H9 (cell line): ENCODE data around the gene MRPL37. TPM values are rescaled to one million over a fixed set of nuclear protein-coding genes. Genes with fewer than 3 reads are reported as not detected.

ENCODE experiments used
- DNase-seq: peaks from one replicate; pipeline ENCODE4 v3.0.0-alpha.2; 2017
- H2AFZ ChIP-seq: one replicate; pipeline ENCODE4 v1.6.1; 2013; ENCODE audit warnings: mild to moderate bottlenecking, low read length, control low read depth, moderate library complexity
- H2AK5ac ChIP-seq: 2 replicates; pipeline ENCODE4 v1.6.1; 2013; ENCODE audit warnings: low read length, control low read depth, mixed read lengths; ENCODE audit not compliant: insufficient read length
- H2BK120ac ChIP-seq: one replicate; pipeline ENCODE4 v1.6.1; 2013; ENCODE audit warnings: low read depth, mild to moderate bottlenecking, low read length, control low read depth, inconsistent platforms; ENCODE audit not compliant: poor library complexity, severe bottlenecking
- H2BK12ac ChIP-seq: 2 replicates; pipeline ENCODE4 v1.6.1; 2013; ENCODE audit warnings: low read length, control low read depth, mixed read lengths, low read depth; ENCODE audit not compliant: insufficient read length
- H2BK15ac ChIP-seq: 2 replicates; pipeline ENCODE4 v1.6.1; 2013; ENCODE audit warnings: low read depth, low read length, control low read depth
- H2BK20ac ChIP-seq: one replicate; pipeline ENCODE4 v1.6.1; 2013; ENCODE audit warnings: low read depth, mild to moderate bottlenecking, low read length, control low read depth, inconsistent platforms; ENCODE audit not compliant: poor library complexity, severe bottlenecking
- H2BK5ac ChIP-seq: 2 replicates; pipeline ENCODE4 v1.6.1; 2013; ENCODE audit warnings: low read length, control low read depth, mixed read lengths; ENCODE audit not compliant: insufficient read length
- H3K14ac ChIP-seq: 2 replicates; pipeline ENCODE4 v1.6.1; 2013; ENCODE audit warnings: low read length, control low read depth; ENCODE audit not compliant: insufficient read depth
- H3K18ac ChIP-seq: 2 replicates; pipeline ENCODE4 v1.6.1; 2013; ENCODE audit warnings: low read depth, mild to moderate bottlenecking, mixed read lengths, low read length, control low read depth; ENCODE audit not compliant: insufficient read length
- H3K23ac ChIP-seq: 2 replicates; pipeline ENCODE4 v1.6.1; 2013; ENCODE audit warnings: low read length, control low read depth, mixed read lengths, low read depth; ENCODE audit not compliant: insufficient read length
- H3K23me2 ChIP-seq: 2 replicates; pipeline ENCODE4 v1.6.1; 2013; ENCODE audit warnings: low read depth, mild to moderate bottlenecking, mixed read lengths, low read length, control low read depth; ENCODE audit not compliant: insufficient read length, poor library complexity, severe bottlenecking
- H3K27ac ChIP-seq: 2 replicates; pipeline ENCODE4 v1.5.1; 2013; ENCODE audit warnings: low read length, control low read depth, mixed read lengths, low read depth; ENCODE audit not compliant: insufficient read length
- H3K27me3 ChIP-seq: 2 replicates; pipeline ENCODE4 v1.6.1; 2013; ENCODE audit warnings: low read length, control low read depth, inconsistent platforms; ENCODE audit not compliant: insufficient read depth
- H3K4ac ChIP-seq: 2 replicates; pipeline ENCODE4 v1.6.1; 2013; ENCODE audit warnings: low read depth, mild to moderate bottlenecking, control low read depth, inconsistent platforms, low read length, moderate library complexity
- H3K4me1 ChIP-seq: 2 replicates; pipeline ENCODE4 v1.6.1; 2013; ENCODE audit warnings: low read length, control low read depth, inconsistent platforms; ENCODE audit not compliant: insufficient read depth
- H3K4me2 ChIP-seq: 2 replicates; pipeline ENCODE4 v1.6.1; 2013; ENCODE audit warnings: low read length, control low read depth, mixed read lengths; ENCODE audit not compliant: insufficient read length, insufficient read depth
- H3K56ac ChIP-seq: 2 replicates; pipeline ENCODE4 v1.6.1; 2013; ENCODE audit warnings: low read depth, mild to moderate bottlenecking, mixed read lengths, low read length, control low read depth; ENCODE audit not compliant: insufficient read length
- H3K79me1 ChIP-seq: 2 replicates; pipeline ENCODE4 v1.6.1; 2013; ENCODE audit warnings: low read depth, mild to moderate bottlenecking, moderate library complexity, low read length, control low read depth, inconsistent platforms; ENCODE audit not compliant: insufficient read depth, poor library complexity, severe bottlenecking
- H3K79me2 ChIP-seq: 2 replicates; pipeline ENCODE4 v1.6.1; 2013; ENCODE audit warnings: low read length, control low read depth, inconsistent platforms; ENCODE audit not compliant: insufficient read depth
- H3K9ac ChIP-seq: 2 replicates; pipeline ENCODE4 v1.6.1; 2013; ENCODE audit warnings: low read length, control low read depth, mixed read lengths; ENCODE audit not compliant: insufficient read length; ENCODE audit errors: extremely low read depth
- H3K9me3 ChIP-seq: one replicate; pipeline ENCODE4 v1.6.1; 2013; ENCODE audit warnings: low read depth, low read length, inconsistent platforms; ENCODE audit not compliant: control insufficient read depth
- H3T11ph ChIP-seq: one replicate; pipeline ENCODE4 v1.6.1; 2013; ENCODE audit warnings: mild to moderate bottlenecking, low read length, control low read depth, inconsistent platforms
- H4K20me1 ChIP-seq: one replicate; pipeline ENCODE4 v1.6.1; 2013; ENCODE audit not compliant: control insufficient read depth, insufficient read length, insufficient read depth
- H4K5ac ChIP-seq: 2 replicates; pipeline ENCODE4 v1.6.1; 2013; ENCODE audit warnings: low read depth, mild to moderate bottlenecking, mixed read lengths, low read length, control low read depth; ENCODE audit not compliant: insufficient read length
- H4K8ac ChIP-seq: replicated peaks from 2 replicates; pipeline ENCODE4 v1.6.1; 2013; ENCODE audit warnings: low read length, control low read depth, mixed read lengths, low read depth; ENCODE audit not compliant: insufficient read length
- H4K91ac ChIP-seq: 2 replicates; pipeline ENCODE4 v1.6.1; 2013; ENCODE audit warnings: low read depth, mild to moderate bottlenecking, moderate library complexity, mixed read lengths, low read length, control low read depth; ENCODE audit not compliant: insufficient read length
- H3K27ac Mint-ChIP-seq, 3 experiments: 2 replicates in 2 of 3; 3 replicates in 1 of 3; pipeline ENCODE4 v1.8.0; 2020 to 2021; ENCODE audit warnings: mixed read lengths in 3 of 3, mild to moderate bottlenecking in 1 of 3, moderate library complexity in 1 of 3
- H3K27me3 Mint-ChIP-seq: 2 replicates; pipeline ENCODE4 v1.8.0; 2021; ENCODE audit warnings: low read depth, mild to moderate bottlenecking, moderate library complexity, mixed read lengths
- H3K36me3 Mint-ChIP-seq, 3 experiments: 2 replicates in 2 of 3; 3 replicates in 1 of 3; pipeline ENCODE4 v1.8.0; 2020 to 2021; ENCODE audit warnings: low read depth in 3 of 3, mixed read lengths in 3 of 3; ENCODE audit not compliant: insufficient read depth in 1 of 3
- H3K4me1 Mint-ChIP-seq, 2 experiments: 2 replicates each; pipeline ENCODE4 v1.8.0; 2020; ENCODE audit warnings: mixed read lengths in 2 of 2
- H3K4me3 Mint-ChIP-seq, 2 experiments: 2 replicates in 1 of 2; 3 replicates in 1 of 2; pipeline ENCODE4 v1.8.0; 2020 to 2021; ENCODE audit warnings: mild to moderate bottlenecking in 2 of 2, mixed read lengths in 2 of 2, moderate library complexity in 1 of 2
- H3K9me3 Mint-ChIP-seq, 2 experiments: 2 replicates in 1 of 2; 3 replicates in 1 of 2; pipeline ENCODE4 v1.8.0; 2020; ENCODE audit warnings: mild to moderate bottlenecking in 2 of 2, mixed read lengths in 2 of 2, moderate library complexity in 1 of 2
- CTCF ChIP-seq: fragments of 200-600 bp; sonication (generic); conservative IDR thresholded peaks from 3 replicates; pipeline ENCODE4 v1.8.0; 2021; ENCODE audit warnings: antibody characterized with exemption, mild to moderate bottlenecking
- WGBS: extraction: QIAGEN DNeasy Blood & Tissue Kit; methylation state at CpG from one replicate; pipeline ENCODE4 v1.1.7; 2013; ENCODE audit warnings: missing lambda C conversion rate, low lambda C conversion rate, mixed read lengths; ENCODE audit not compliant: insufficient read length; ENCODE audit errors: extremely low coverage; 5-methylcytosine and 5-hydroxymethylcytosine counted together
- total RNA-seq: library from RNA; stranded (reverse); gene quantifications from 2 replicates; pipeline ENCODE4 v1.2.1, GENCODE V29; 2021

Gene MRPL37
- total RNA-seq, 1 experiment from 2014 or later, result 123 TPM

GRCh38 chr1:54174106-54174505 is 25.9 kb upstream of the MRPL37 start:
- no peak overlapping the region for H4K5ac ChIP-seq
- no peak overlapping the region for H2BK20ac ChIP-seq
- H3K79me2 ChIP-seq, result no peaks in the 10 kb centered on the region
- H3K27ac ChIP-seq, result no peak overlapping the region
- H3K4me3 Mint-ChIP-seq, result no peak overlapping the region
- H3K9me3 Mint-ChIP-seq, result no peaks in the 10 kb centered on the region
- no peaks in the 10 kb centered on the region for H3K27me3 ChIP-seq
- H3K4ac ChIP-seq, result no peak overlapping the region
- no peak overlapping the region for H3K9ac ChIP-seq
- H4K20me1 ChIP-seq, result no peaks in the 10 kb centered on the region
- TF ChIP-seq CTCF, result no peak
- H3K4me1 ChIP-seq, result no peaks in the 10 kb centered on the region
- no peak overlapping the region for H2BK15ac ChIP-seq
- no peak overlapping the region for H3T11ph ChIP-seq
- no peak for DNase-seq
- WGBS, result no CpG with 5 or more reads among the region's 4 CpGs
- H3K14ac ChIP-seq, result no peak overlapping the region
- no peak overlapping the region for H4K8ac ChIP-seq
- no peak overlapping the region for H3K23ac ChIP-seq
- H2BK12ac ChIP-seq, result no peak overlapping the region
- no peak overlapping the region for H2AK5ac ChIP-seq
- no peaks in the 10 kb centered on the region for H3K23me2 ChIP-seq
- no peak overlapping the region for H4K91ac ChIP-seq
- no peaks in the 10 kb centered on the region for H3K9me3 ChIP-seq
- peaks cover 2% of the 10 kb centered on the region; the same call in 1 of the 2 replicates for H3K27me3 Mint-ChIP-seq
- H2AFZ ChIP-seq, result no peak overlapping the region
- no peak overlapping the region for H3K27ac Mint-ChIP-seq
- no peak overlapping the region for H3K4me2 ChIP-seq
- H3K18ac ChIP-seq, result no peak overlapping the region
- no peak overlapping the region for H3K56ac ChIP-seq
- H3K36me3 Mint-ChIP-seq, result no peaks in the 10 kb centered on the region; a peak in 1 of 7 replicates
- no peaks in the 10 kb centered on the region for H3K79me1 ChIP-seq
- H2BK5ac ChIP-seq, result no peak overlapping the region
- peaks cover 4 to 9% of the 10 kb centered on the region in 2 experiments for H3K4me1 Mint-ChIP-seq
- no peak overlapping the region for H2BK120ac ChIP-seq
